Dermis blood vessel endothelial cell (primary cell): ENCODE data around the gene QKI. TPM values are rescaled to one million over a fixed set of nuclear protein-coding genes. Genes with fewer than 3 reads are reported as not detected.
A peak's percentile ranks its signal among the peaks of the same experiment; 100 is the strongest.

ENCODE experiments used
- DNase-seq: peaks from one replicate; pipeline ENCODE4 v3.0.0; 2010
- total RNA-seq: library from RNA; depleted of rRNA; stranded (reverse); fragments of >200 nt; gene quantifications from 2 replicates; pipeline ENCODE4 v1.2.3, GENCODE V29; 2014

Gene QKI
- total RNA-seq, 1 donor from 2014 or later, result 307 TPM

DNA sequence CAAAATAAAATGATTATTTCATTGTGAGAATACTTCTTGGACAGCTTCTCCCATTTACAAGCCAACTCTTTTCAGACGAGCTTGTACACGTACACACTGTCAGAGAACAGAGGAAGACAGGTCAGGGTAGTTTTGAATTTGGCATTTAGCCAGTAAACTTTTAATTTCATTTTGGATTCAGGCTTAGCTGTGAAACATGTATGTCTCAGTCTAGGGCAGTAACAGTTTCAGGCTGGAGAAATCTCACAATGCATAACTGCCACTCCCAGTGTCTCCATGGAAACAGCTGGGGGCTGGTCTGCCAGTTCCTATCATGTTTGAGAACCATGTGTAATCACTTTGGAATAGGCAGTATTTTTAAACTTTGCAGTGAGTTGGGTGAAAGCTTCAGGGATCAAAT, 22.0 kb upstream of the QKI start:
- peak; percentile 76 for DNase-seq

DNA sequence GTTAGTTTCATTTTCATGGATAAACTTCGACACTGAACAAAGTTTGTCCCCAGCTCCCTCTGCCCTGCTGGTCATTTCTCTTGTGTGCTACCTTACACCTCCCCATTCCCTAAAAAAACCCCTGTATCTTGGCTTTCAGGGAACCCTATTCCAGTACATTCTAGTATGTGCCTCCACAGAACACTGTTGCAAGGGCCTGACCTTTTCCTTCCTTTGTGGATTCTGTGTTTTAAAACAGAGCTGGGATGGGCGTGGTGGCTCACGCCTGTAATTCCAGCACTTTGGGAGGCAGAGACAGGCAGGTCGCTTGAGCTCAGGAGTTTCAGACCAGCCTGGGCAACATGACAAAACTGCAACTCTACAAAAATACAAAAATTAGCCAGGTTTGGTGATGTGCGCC, 20.6 kb upstream of the QKI start:
- DNase-seq, result peak; percentile 42

DNA sequence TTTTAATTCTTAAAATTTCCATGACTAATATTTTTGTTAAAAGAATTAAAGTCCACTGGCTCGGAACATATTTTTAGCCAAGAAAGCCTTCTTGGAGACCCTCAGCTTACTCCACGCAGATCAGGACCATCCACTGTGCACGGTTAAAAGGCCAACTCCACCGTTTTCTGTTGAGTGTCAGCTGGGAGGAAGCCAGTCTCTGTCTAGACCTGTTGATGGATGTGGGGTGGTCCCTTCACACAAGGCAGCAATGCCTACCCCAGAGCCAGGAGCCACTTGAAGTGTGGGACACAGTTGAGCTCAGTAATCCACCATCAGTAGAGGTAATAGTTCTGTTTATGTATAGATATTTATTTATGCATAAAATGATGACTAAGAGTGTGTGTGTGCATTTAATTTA, 19.9 kb upstream of the QKI start:
- no peak for DNase-seq

DNA sequence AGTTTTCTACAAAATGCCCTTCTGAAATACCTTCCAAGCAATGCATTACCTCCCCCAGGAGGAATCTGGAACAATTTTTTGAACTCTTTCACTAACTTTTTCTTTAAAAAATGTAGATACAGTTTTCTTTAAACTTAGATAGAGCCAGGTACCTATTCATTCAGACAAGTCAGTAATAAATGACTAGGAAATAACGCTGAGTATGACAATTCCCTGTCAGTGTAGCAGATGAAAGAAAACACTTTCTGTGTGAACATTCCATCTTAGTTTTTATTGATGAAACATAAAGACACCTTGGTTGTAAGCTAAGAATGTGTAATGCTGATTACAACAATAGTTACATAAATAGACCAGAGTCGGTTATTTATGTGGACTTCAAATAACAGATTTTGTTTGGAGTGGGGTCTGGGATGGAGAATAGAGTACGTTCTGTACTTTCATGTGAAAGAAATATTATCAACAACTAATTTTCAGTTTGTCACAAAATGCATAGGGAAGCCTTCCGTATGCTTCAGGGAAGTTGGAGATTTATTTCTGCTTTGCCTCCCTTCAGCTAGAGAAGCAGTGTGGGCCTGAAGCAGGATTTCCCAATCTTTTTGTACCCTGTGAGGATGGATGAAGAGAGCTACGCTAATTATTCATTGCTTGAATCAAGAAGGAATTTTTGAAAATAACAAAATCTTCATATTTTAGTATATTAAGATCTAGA, 19.2 kb upstream of the QKI start:
- DNase-seq, result no peak

DNA sequence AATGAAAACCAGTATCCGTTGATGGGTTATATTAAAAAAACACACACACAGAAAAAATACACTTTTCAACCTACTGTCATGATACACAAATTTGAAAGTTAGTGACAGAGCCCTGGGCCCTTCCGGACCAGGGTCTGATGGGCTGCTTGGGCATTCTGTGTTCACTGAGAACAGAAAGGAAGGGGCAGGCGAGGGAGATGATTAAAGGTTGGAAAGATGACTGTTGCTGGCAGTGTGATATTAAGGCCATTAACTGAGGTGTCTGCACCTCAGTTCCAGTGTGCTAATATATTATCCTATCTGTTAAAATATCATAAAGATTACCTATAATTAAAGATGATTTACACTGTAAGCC, 18.7 kb upstream of the QKI start:
- no peak for DNase-seq

DNA sequence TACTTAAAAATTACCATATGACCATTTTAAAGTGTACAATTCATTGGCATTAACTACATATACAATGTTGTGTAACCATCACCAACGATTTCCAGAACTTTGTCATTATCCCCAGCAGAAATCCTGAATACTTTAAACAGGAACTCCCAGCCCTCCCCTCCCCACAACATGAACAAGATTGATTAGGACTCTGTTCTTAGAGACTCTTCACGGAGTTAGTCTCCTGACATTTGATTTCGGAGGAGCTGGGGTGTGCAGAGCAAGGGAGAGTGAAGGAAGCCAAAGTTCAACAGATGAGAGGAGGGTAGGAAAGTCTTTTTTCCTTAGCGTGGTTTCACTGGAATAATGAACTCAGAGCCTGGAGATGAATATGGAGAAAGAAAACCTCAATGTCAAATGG, 17.2 kb upstream of the QKI start:
- DNase-seq, result no peak

DNA sequence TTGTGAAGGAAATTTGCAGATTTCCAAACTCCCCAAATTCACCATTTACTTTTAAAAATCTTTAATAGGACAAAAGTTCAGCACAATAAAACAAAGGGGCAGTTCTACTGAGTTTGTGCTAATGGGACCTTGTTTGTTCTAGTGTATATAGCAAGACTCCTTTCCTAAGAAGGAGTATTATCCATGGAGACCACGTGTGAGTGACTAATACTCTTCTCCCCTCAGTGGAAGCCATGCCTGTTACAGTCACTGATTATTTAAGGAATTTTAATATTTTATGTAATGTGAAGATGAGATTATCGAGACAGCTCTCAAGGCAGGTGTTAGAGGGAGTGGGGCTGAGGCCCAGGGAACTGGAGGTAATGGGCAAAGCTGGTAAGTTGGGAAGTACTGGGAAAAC, 16.4 kb upstream of the QKI start:
- no peak for DNase-seq

DNA sequence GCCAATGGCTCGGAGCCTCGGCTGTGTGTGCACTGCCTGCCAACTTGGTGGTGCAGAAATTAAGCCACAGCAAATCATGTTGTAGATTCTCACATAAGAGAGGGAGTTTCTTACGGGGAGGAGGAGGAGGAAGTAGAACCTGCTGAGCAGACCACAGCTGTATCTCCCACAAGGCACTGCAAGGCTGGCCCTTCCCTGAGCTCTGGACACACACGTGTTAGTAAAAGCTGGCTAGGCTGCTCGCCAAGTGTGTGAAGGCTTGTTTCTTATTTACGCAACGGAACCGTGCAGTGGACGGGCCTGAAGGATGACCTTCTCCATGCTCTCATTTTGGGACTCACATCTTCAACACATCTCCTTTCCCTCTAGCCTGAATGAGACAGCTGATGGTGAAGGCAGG, 15.7 kb upstream of the QKI start:
- DNase-seq, result no peak

DNA sequence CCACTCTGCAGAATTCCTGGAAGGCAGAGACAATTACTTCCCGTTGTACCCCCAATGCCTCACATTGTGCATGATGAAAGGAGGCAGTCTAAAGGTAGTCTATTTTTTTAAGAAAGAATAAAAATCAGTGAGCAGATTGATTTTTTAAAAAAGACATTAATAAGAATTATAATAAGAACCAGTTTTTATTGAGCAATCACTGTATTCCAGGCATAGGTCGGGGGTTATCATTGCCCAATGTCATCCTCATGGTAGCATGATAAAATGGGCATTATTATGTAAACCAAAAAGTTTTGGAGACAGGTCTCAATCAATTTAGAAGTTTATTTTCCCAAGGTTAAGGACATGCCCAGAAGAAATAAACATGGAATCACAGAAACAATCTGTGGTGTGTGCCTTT, 14.0 kb upstream of the QKI start:
- DNase-seq, result no peak

DNA sequence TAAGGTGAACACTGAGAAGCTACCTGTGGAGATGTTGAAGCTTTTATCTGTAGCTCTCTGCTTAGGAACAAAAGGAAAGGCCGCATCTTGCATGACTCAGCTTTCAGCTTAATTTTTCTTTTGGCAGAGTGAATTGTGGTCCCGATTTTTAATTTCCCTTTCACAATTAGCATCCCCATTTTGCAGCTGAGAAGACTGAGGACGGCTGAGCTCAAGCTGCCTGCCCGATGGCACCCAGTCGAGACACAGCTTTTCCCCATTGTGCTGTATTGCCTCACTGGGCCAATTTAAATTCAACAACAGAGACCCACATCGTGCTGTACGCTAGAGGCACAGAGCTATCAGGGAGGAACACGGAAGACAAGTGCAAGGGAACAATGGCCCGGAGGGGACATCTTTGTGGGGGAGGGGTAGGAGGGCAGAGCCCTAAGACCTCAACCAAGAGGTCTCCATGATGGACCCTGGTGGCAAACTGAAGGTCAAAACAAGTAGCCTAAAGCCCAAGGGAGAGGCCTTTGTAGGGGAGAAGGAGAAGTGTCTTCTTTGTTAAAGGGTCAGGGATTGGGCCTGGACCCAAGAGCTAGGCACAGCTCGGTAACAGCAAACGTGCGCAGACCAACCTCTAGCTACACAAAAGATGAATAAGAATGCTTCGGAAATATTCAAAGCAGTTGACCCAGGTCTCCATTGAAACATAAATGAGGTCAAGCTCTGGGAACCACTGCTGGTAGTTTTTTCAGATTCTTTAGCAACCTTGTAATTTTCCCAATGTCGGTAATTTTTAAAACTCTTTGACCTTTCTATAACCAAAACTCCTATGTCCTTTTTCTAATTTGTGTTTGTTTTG, 13.3 kb upstream of the QKI start:
- no peak for DNase-seq

DNA sequence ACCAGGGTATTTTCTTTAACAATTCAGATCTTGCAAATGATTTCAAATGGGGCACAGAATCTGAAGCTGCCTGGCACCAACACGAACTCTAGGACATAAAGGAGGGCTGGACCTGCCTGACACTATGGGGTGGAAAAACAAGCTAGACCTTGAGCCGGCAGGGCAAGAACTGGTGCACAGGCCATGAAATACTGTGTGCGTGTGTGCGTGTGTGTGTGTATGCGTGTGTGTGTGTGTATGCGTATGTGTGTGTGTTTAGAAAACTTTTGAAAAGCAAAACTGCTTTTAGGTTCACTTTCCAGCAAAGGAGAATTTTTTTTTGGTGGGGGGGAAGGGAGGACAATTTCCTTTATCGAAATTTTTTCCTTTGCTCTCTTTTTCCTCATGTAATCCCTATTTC, 11.9 kb upstream of the QKI start:
- no peak for DNase-seq

DNA sequence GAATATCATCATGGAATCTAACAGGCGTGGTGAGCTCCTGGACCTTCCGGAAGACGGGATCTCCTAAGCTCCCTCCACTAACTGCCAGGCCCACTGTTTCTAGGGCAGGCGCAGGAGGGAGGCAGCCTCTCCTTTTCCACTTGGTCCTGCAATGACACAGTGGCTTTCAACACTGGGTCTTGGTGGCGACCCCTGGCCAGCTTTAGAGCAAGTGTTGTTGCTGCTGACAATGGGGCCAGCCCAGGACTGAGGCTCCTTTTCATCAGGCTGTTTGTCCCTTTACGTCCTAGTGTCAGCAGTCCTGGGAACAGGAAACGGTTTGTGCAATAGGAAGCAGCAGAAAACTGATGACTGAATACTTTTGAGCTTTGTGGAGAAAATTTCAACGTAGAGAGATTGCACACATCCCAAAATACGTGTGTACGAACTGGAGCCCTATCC, 9.7 kb upstream of the QKI start:
- DNase-seq, result peak; percentile 69

DNA sequence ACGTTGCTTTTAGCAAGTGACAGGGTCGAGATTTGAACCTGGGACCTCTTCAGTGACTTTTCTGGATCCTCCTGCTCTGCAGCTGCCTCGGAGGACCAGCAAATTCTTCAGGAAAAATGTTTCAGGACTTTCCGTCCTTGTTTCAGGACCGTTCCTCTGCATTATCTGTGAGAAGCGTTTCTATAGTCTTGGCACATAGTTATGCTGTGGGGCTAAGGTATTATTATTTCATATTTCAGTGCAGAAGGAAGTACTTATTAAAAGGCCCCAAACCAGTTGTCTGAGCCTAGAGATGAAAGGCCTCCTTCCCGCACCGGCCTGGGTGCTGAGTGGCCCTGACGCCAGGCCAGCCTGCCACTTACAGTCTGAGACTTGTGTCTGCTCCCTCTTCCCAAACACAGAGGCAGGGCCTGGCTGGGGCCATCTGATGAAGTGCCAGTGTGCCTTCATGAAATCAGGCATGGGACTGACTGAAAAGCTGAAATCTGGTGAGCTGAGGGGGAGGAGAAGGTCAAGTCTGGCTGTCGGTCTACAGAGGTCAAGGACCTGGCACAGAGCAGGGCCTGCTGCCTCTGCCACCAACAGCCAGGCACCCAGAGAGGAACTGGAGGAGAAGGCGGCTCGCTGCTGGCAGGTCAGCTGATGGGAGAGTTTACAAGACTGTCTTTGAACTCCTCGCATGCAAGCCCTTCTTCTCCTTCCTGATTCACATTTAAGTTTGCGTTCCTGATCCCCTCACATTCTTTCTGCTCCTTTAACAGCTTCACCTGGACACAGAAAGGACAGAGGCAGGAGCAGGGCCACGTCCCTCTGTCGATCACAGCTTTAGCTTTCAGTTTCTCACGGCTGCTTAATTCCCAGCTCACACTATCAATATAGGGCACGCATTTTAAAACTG, 8.9 kb upstream of the QKI start:
- peak; percentile 45 for DNase-seq

DNA sequence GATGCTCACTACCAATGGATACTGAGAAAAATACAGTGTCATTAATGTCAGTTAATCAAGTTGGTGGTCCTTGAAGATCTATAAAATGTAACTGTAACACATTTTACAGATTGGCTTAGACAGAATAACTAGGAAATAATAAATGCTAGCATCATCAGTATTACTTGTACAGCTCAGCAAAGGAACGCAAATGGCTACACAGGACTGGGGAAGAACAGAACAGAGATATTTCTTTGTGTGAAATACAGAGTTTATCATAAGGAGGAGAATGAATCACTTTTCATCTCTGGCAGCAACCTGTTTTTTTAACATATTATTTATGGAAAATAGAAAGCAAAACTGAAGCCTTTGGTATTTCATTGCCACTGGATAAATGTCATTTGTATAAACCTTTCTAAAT, 8.2 kb upstream of the QKI start:
- no peak for DNase-seq

DNA sequence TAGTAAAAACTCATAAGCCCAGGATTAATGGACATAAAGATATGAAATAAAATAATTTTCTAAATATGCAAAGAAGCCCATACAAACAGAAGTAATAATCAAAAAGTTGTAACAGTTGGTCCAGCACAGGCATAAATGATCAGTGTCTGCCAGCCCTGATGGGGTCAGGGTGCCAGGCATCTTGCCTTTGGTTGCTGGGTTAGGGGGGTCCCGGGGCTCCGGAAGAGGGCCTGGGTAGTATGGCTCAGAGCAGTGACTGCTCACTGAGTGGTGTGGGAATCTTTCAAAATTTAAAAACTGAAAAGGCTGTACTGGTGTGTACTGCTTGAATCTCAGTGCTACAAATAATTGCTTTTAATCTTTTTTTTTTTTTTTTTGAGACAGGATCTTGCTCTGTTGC, 7.7 kb upstream of the QKI start:
- no peak for DNase-seq

DNA sequence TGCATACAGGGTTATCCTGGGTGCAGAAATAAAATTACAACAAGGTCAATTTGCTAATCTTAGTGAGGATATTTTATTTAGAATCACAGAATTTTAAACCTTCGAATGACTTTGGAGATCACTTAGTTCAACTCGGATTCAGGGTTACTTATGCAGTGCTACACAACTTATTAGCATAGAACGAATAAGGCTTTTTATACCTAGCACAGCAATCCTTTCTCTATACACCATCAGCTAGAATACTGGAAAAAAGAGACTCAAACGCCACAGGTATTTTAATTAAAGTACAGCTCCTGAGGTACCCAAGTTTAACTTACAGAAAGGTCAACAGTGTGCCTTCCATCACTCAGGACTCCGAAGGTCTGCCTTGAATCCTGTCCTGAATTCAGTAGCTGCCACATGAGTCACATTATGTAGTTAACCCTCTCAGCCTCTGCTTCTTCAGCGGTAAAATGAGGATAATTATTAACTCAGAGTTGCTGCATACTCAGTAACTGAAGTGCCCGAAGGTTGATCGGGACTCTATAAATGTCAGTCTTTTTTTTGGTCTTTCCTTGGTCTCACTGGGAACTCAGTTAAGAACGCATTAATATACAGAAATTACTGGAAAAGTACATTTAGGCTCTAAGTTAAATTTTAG, 6.0 kb upstream of the QKI start:
- DNase-seq, result no peak

DNA sequence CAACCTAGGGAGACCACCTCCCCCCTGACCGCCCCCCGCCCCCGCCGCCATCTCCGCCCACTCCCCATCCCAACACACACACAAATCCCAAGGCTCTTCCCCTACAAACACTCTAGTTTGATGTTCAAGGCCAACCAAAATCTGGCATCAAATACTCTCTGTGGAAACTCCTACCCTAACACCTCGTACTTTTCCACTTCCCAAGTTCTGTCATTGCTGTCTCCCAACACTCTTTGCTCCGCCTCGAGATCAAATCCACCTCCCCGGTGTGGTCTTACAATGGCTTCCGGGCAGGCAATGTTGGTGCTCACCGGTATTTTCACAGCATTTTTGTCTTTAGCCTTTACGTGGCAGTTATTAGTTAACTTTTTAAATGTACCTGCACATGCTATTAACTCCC, 4.8 kb upstream of the QKI start:
- no peak for DNase-seq

DNA sequence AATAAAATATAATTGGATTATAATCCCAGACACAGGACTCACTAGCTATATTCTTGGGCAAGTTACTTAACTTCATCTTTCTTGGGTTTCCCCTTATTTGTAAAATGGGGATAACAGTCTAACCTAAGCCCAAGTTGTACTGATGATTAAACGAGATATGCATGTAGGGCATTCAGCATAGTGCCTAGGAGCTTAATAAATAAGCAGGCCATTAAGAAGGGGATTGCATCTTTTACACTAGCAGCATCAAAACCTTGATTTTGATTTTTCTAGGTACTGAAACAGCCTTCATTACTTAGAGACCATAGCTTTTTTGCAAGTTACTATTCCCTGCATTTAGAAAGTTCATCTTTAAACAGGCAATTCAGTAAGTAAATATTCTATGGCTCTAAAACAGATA, 2.2 kb upstream of the QKI start:
- no peak for DNase-seq

DNA sequence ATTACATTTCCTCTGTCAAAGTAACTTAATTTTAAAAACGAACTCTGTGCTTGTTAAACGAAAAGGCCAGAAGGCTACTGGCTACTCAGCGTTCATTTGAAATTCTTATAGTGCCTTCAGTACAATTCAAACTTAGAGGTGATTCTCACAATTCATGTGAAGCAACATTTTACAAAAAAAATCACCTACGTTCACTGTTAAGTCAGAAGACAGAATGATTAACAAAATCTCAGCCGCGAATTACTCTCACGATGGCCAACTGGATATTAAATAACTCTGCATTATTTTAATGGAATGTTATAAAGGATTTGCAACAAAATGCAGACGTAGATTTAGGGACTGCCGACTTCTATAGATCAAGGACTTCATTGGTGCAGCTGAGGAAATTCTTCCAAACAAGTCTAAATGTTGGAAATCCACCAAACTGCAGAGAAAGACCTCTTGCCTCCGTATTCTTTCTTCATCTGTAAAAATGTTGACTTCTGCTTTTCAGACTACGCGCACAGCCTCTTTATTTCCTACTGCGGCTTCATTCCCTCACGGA, 1.6 kb upstream of the QKI start:
- no peak for DNase-seq

DNA sequence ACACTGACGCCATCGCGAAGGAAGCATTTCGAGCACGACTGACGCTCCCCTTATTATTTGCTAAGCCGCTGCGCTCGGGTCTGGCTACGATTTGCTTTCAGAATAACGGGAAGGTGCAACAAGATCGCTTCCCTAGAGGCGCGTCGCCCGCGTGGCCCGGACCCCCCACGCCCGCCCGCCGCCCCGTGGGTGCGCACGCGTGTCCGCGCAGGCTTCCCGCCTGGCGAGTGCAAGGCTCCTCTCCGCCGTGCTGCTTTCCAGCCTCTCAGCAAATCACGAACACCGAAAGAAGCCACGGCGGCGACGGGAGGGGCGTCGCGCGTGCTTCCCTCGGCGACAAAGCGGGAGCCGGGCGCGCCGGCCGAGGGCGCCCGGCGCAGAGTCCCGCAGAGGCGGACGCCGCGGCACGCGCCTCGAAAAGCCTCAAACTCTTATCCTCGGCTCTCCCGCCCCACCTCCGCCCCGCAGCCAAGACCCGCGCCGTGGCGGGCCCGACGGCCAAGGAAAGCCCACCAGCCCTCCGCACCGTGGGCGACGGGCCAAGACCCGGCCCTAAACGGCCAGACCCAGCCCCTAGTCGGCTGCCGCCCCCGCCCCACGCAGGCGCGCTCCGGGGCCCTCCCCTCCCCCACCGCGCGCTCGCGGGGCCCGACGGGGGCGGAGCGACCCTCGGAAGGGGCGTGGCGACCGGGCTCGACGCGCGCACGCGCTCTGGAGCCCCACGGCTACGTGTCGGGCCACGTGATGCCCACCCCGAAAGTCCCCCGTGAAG, 987 bp upstream of the QKI start:
- peak; percentile 95 for DNase-seq

DNA sequence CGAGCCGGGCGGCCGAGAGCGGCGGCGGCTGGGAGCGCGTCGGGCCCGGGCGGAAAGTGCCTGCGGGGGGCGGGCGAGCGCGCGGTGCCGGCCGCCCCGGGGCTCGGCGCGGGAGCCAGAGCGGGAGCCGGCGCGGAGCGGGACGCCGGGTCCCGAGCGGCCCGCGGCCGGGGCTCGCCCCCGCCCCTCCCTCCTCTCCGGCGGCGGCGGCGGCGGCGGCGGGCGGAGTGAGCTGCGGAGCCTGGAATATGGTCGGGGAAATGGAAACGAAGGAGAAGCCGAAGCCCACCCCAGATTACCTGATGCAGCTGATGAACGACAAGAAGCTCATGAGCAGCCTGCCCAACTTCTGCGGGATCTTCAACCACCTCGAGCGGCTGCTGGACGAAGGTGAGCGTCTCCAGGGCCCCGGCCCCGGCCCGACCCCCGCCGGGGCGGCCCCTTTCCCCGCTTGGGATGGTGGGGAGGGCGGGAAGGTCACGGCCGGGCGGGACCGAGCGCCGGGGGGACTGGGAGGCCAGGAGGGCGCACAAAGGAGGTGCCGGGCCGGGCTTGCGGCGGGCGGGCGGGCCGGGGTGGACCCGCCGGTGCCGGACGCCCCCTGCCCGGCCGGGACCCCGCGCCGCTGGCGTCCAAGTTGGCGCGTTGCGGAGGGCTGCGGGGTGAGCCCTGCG, 565 bp downstream of the QKI start:
- no peak for DNase-seq
